Measurements from ENCODE around the gene SULF2. TPM values are rescaled to one million over a fixed set of nuclear protein-coding genes. Genes with fewer than 3 reads are reported as not detected.

SULF2 gene
- total RNA-seq, 1 experiment from 2014 or later, result 1.9 TPM

DNA sequence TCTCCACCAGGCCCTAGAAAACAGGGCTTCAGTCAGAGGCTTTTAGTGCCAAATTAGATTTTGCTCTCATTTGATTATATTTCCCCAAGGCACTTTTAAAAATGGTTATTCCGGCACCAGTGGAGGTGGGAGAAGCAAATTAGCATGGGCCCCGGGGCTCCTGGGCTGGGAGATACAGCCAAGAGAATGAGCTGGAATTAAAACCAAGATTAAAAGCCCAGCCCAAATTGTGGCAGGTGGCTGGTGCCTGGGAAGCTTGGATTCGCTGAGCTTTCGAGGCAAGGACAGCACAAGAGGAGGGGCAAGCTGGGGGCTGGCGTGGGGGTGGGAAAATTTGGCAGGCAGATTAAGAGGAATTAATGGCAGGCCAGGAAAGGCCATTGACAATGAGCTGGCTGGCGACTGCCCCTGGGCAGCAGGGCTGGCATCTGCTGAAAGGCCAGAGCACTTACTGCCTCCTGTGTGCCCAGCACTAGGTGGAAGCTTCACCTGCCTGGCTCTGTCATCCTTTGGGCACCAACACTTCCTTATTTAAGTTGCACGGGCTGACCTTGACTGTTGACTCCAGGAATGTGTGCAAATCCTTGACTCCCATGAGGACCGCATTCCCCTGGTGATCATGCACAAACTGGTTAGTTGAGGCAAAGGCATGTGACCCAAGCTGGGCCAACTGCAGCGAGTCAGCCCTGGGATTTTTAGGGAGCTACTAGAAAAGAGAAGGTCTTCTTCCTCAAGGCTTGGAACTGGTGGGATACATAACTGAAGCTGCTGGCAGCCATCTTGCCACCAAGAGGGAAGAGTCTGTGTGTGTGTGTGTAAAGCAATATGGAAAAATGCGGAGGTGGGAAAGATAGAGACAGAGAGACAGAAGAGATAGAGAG lies 76.1 kb downstream of the SULF2 start:
- no peak for DNase-seq (ENCODE audit: low read depth, low spot score)
- in situ Hi-C loops (cut with HindIII; ENCODE audit: low pct_unique_long_range_greater_than_20kb, low sequenced_read_pairs), result no loop called here

DNA sequence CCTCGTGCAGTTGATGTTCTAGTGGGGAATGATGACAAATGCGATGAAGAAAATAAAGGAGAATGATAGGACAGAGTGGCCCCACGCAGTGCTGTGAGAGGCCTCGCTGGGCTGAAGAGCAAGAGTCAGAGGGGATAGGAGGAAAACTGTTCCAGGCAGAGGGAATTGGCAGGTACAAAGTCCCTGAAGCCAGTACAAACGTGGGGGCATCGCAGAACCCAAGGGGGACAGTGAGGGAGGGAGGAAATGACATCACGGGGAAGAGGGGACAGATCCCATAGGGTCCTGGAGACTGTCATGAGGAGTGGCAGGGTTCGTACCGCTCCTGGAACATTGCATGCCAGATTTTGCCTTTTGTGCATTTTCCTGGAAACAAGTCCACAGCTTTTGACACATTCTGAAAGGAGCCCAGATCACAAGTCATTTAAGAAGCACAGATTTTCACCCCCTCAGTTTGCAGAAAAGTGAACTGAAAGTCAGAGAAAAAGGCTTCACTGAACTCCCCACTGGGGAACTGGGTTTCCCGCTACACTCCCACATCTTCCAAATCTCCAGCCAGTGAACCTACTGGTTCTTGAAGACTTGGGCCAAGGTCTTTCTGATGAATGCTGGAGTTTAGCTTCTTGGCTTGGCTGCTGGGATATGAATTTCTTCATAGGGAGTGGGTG lies 77.0 kb downstream of the SULF2 start:
- no peak for DNase-seq (ENCODE audit: low read depth, low spot score)
- in situ Hi-C loops (cut with HindIII; ENCODE audit: low pct_unique_long_range_greater_than_20kb, low sequenced_read_pairs), result no loop called here

DNA sequence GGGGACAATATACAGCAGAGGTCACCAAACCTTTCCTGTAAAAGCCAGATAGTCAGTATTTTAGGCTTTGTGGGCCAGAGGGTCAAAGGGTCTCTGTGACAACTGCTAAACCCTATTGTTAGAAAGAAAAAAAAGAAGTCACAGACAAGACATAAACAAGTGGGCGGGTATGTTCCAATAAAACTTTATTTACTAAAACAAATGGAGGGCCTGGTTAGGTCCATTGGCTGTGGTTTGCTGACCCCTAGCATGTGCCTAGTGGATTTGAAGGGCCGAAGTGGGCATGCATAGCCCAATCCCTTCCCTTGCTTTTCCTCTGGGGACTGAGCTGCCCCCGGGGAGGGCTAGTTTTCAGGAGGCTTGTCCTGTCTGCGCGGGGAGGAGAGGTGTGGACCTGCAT lies 78.9 kb downstream of the SULF2 start:
- no peak for DNase-seq (ENCODE audit: low read depth, low spot score)
- in situ Hi-C loops (cut with HindIII; ENCODE audit: low pct_unique_long_range_greater_than_20kb, low sequenced_read_pairs), result no loop called here

DNA sequence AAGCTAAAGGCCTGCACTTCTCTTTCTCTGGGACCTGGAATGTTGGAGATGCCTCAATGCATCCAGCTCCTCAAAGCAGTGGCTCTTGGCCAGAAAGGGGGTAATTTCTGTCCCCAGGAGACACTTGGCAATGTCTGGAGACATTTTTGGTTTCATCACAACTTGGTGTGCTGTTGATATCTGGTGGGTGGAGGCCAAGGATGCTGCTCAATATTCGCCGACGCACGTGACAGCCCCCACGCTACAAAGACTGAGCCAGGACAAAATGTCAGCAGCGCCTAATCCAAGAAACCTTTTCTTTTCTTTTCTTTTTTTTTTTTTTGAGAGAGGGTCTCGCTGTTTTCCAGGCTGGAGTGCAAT lies 79.8 kb downstream of the SULF2 start:
- no peak for DNase-seq (ENCODE audit: low read depth, low spot score)

DNA sequence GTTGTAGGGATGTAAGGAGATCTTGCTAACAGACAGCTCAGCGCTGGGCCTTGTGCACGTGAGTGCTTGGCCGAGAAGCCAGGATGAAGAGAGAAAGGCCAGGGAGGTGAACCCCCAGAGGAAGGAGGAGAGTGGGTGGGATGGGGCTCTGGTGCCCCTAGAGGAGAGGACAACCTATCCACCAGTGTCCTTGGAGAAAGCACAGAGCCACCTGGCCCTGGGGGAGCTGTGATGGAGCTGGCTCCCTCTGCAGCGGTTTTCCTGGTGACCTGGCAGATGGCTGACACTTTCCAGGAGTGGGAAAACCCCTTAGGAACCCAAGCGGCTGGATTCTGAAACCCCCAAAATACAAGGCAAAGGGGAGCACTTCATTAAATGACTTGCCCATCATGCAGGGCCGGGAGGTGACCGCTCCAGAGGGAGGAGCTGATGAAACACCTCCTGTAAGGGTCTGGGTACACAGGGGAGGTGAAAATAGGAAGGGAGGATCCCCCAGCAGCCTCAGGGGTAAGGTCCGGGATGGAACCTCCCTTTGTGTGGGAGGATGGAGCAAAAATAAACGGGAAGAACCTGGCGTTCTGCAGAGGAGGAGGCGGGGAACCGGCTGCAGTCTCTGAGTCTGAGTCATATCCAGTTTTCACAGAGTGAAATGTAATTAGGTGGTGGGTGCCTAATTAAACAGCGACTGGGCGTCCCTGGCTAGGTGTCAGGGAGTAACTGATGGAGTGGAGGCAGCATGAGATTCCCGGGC lies 80.4 kb downstream of the SULF2 start:
- in situ Hi-C loops (cut with HindIII; ENCODE audit: low pct_unique_long_range_greater_than_20kb, low sequenced_read_pairs), result no loop called here
- no peak for DNase-seq (ENCODE audit: low read depth, low spot score)

More for the DNA sequence above, 79.8 kb downstream of the SULF2 start:
- in situ Hi-C loops (cut with HindIII; ENCODE audit: low pct_unique_long_range_greater_than_20kb, low sequenced_read_pairs), result no loop called here

DNA sequence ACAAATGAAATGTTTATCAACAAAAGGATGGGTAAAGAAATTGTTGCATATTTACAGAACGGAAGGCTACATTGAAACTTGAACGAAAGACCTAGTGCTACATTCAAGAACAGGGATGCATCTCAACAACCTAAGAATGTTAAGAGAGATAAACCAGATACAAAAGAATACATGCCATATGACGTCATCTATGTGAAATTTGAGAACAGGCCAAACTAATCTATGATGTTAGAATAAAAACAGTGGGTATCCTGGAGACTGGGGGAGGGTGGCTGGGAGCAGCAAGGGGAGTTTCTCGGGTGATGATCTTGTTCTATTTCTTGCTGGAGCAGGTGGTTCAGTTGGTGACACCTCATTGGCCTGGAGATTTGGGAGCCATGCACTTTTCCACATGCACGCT lies 81.5 kb downstream of the SULF2 start:
- DNase-seq (ENCODE audit: low read depth, low spot score), result no peak

DNA sequence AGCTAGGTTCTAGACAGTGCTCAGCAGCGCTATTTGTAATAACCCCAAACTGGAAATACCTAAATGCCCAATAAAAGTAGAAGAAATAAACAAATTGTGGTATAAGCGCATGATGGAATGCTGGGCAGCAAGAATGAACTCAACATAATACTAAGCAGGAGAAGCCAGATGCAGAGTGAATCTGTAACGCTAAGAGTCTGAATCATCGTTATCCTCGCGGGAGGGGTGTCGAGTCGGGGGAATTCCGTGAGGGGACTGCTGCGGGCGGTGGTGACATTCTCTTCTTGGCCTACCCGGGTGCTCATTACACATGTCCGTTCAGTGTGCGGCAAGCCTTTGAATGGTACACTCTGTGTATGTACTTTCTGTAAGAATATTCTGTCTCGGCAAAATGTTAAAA lies 83.7 kb downstream of the SULF2 start:
- DNase-seq (ENCODE audit: low read depth, low spot score), result no peak
- in situ Hi-C loops (cut with HindIII; ENCODE audit: low pct_unique_long_range_greater_than_20kb, low sequenced_read_pairs), result no loop called here

More for the DNA sequence above, 81.5 kb downstream of the SULF2 start:
- in situ Hi-C loops (cut with HindIII; ENCODE audit: low pct_unique_long_range_greater_than_20kb, low sequenced_read_pairs), result no loop called here

DNA sequence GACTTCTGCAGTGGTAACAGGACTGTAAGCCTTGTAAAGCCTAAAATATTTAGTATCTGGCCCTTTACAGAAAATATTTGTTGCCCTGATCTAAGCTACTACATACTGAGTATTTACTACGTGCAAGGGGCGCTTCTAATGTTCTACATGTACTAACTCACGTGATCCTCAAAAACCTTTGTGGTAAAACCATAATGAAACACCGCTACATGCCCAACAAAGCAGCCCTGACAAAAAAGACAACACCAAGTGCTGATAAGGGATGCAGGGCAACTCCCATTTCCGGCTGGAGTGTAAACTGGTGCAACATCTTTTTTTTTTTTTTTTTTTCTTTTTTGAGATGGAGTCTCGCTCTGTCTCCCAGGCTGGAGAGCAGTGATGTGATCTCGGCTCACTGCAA lies 85.0 kb downstream of the SULF2 start:
- DNase-seq (ENCODE audit: low read depth, low spot score), result no peak
- in situ Hi-C loops (cut with HindIII; ENCODE audit: low pct_unique_long_range_greater_than_20kb, low sequenced_read_pairs), result no loop called here

DNA sequence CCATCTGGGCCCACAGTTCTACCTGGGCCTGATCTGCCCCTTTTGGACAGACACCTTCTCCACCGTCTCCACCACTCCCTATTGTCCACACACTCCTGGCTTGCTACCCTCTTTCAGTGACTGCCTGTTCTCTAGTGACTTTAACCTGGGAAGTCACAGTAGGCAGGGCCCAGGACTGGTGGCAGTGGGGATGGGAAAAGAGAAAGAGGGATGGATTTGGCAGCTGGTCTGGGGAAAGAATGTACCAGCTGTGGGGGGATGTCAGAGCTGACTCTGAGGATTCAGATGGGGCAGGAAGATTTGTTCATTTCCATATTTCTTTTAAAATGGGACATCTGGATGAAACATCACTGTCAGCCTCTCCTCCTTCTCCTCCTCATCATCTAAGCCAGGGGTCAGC lies 85.5 kb downstream of the SULF2 start:
- DNase-seq (ENCODE audit: low read depth, low spot score), result no peak
- in situ Hi-C loops (cut with HindIII; ENCODE audit: low pct_unique_long_range_greater_than_20kb, low sequenced_read_pairs), result no loop called here

DNA sequence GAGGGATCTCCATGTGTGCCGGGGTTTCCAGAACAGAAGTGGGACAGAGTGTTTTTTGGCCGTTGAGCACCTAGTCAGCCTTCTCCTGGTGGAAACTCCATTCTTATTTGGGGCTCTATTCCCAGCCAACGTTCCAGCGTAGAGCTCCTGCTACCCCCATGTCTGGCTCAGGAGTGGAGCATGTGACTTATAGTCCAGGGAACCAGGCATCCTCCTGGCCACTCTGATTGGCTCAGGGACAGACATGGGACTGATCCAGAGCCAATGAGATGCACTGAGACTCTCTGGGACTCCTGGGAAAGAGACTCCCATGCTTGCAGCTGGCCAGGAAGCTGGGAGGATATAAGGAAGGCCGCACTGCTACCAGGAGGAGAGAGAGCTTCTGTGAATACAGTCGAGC lies 87.1 kb downstream of the SULF2 start:
- no peak for DNase-seq (ENCODE audit: low read depth, low spot score)
- in situ Hi-C loops (cut with HindIII; ENCODE audit: low pct_unique_long_range_greater_than_20kb, low sequenced_read_pairs), result no loop called here

DNA sequence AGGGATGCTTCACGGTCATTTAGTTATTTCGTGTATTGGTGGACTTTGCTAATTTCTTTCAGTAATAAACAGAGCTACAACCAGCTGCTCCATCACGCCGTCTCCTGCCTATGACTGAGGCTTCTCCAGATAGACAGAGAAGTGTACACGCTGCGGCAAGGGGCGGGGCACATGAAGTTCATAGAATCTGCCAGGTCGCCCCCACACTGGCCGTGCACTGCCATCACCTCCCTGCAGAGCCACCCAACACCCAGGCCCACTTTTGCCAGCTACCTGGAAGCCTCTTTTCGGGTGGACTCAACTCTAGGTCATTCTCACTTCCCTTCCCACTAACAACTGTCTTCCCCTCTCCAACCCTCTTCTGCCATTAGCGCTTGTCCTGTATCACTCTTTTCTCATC lies 88.4 kb downstream of the SULF2 start:
- in situ Hi-C loops (cut with HindIII; ENCODE audit: low pct_unique_long_range_greater_than_20kb, low sequenced_read_pairs), result no loop called here
- no peak for DNase-seq (ENCODE audit: low read depth, low spot score)

DNA sequence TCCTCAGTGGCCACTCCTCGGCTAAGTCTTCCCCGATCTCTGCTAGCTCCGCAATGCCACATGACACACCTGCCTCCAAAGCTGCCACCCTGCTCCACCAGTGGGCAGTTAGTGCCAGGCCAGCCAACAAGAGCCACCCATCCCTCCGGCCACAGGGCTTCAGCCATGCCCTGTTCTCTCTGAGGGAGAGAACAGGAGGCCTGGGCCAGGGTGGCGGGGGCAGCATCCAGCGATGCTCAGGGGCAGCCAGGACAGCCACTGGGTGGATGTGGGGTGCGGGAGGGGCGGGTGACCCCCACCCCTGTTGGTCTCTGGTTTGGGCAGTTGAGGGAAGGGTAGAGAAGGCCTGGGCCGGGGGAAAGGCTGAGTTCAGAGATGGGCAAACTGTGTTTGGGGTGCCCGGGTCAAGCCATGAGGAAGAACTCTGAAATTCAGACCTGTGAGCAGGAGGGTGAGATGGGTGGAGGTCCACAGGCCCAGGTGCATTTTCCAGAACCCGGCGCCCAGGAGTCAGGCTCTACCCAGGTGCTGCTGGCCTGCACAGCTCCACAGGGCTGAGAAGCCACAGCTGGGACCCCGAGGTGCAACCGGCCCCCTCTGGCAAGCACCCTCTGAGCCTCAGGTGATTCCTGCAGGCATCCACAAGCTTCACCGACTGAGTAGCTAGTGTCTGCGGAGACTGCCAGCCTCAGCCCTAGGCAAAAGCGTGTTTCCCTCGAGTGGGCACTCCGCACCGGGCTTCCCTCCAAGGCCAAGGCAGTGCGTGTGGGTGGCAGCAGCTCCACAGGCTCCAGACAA lies 91.1 kb downstream of the SULF2 start:
- in situ Hi-C loops (cut with HindIII; ENCODE audit: low pct_unique_long_range_greater_than_20kb, low sequenced_read_pairs), result no loop called here
- DNase-seq (ENCODE audit: low read depth, low spot score), result no peak

DNA sequence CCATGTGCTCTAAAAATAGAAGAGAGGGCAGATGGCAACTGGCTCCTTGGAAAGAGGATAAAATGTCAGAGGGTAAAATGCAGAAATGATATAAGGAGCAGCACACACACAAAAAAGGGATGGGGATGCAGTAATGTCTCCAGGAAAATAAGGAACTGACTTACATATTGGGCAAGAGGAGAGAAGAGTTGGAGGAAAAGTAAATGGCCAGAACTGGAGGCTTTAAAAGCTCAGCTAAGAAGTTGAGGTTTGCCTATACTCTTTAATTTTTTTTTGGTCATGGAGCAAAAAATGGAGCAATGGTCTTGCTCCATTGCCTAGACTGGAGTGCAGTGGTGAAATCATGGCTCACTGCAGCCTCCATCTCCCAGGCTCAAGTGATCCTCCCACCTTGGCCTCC lies 93.7 kb downstream of the SULF2 start:
- in situ Hi-C loops (cut with HindIII; ENCODE audit: low pct_unique_long_range_greater_than_20kb, low sequenced_read_pairs), result no loop called here

DNA sequence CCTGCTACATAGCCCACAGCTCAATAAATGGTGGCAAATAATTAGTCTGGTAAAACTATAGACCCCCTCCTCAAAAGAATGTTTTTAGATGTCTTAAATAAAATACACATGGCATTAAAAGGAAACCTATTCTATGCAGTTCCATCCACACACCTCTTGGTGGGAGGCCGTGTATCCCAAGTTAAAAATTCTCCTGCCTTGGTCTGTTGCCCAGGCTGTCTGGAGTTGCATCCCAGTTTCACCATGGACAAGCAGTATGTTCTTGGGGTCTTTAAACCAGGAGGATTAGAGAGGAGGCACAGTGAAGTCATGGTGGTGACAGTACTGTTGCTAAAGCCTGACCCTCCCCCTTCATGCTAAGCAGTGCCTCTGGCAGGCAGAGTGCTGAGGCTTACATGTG lies 95.5 kb downstream of the SULF2 start:
- in situ Hi-C loops (cut with HindIII; ENCODE audit: low pct_unique_long_range_greater_than_20kb, low sequenced_read_pairs), result no loop called here

More for the DNA sequence above, 93.7 kb downstream of the SULF2 start:
- DNase-seq (ENCODE audit: low read depth, low spot score), result no peak

DNA sequence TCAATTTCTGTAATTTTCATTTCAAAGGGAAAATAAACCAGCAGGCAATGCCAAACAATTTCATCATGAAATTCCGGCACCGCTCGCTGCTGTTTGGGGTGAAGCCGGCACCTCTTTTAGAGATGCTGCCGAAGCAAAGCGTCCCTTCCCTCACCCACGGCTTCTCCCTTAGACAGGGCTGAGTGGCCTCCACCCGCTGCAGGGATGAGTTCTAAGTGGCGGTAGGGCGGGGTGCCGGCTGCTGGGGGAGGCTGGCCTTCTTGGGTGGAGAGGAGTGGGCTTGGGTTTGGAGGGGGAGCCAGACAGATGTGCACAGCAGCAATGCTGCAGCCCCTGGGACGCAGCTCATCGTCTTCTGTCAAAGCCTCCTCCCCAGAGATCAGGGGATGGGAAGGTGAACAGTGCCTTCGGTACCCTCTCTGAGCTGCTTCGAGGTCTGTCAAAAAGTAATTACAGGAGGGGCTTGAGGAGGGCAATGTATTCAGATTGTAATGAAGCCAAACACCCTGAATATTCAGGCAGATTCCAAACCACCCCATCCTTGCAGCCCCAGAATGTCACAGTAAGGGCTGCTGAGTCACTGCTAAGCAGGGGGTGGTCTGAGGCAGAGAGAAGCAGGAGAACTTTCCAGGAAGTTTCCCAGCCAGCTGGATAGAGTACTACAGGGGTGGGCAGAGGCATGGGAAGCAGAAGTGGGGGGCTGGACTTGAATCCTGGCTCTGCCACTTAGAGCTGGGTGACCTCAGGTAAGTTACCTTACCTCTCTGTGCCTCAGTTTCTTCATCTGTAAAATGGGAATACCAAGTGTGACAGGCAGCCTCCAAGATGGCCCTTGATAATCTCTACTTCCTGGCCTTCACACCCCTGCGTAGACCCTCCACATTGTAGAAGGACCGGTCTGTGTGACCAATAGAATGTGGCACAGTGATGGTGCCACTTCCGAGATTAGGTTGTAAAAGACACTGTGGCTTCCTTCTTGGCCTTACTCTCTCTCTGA lies 96.6 kb downstream of the SULF2 start:
- in situ Hi-C loops (cut with HindIII; ENCODE audit: low pct_unique_long_range_greater_than_20kb, low sequenced_read_pairs), result no loop called here
- DNase-seq (ENCODE audit: low read depth, low spot score), result no peak

More for the DNA sequence above, 95.5 kb downstream of the SULF2 start:
- DNase-seq (ENCODE audit: low read depth, low spot score), result no peak

DNA sequence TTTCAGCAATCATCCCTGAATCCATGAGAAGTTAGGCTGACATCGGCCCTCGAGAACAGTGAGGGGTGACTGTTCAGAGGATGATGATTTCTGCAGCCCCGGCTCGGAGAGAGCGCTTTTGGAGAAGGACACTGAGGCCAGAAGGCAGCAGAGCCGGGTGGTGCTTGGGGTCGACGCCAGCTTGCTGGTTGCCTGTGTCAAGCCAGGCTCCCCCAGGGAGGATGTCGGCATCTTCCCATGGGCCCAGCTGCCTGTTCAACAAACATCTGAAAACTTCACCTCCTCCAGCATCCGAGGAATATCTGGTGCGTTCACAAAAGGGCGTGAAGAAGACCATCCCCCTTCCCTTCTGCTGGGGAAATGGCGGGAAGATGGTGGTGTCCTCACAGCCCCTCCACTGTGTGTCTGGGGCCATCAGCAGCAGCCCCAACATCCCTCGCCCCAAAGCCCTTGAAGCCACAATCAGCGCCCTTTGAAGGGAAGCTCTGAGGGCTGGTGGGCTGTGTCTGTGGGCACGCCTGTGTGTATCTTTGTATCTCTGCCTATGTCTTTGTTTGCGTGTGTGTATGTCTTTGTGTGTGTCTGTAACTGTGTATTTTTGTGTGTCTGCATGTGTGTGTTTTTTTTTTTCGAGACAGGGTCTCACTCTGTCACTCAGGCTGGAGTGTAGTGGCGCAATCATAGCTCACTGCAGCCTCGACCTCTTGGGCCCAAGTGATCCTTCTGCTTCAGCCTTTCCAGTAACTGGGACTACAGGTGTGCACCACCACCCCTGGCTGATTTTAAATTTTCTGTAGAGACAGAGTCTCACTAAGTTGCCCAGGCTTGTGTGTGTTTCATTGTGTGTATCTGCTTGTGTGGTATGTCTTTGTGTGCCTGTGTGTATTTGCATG lies 97.9 kb downstream of the SULF2 start:
- no peak for DNase-seq (ENCODE audit: low read depth, low spot score)
- in situ Hi-C loops (cut with HindIII; ENCODE audit: low pct_unique_long_range_greater_than_20kb, low sequenced_read_pairs), result no loop called here

Measured in SK-MEL-5 (cell line).